ENCODE results near the gene TIPRL.
A peak's percentile ranks its signal among the peaks of the same experiment; 100 is the strongest.
"Not testable (repeated sequence)": the region's sequence is repeated elsewhere in the genome, so short reads cannot be mapped to it uniquely, and the experiment has no call there.

Gene TIPRL

GRCh38 chr1:168178638-168179437 is at the start of gene TIPRL:
Gene TIPRL (plus strand): TSS chr1:168178962. CDS start chr1:168179078, 116 bp downstream.
- peak; percentile 93 for DNase-seq (ENCODE audit: low read depth in 2 of 2)

GRCh38 chr1:168129933-168130332 is 48.8 kb upstream of the TIPRL start:
- DNase-seq (ENCODE audit: low read depth in 2 of 2): no peak

GRCh38 chr1:168134132-168134531 is 44.6 kb upstream of the TIPRL start:
- DNase-seq (ENCODE audit: low read depth in 2 of 2): no peak

GRCh38 chr1:168134642-168135041 is 44.1 kb upstream of the TIPRL start:
- no peak for DNase-seq (ENCODE audit: low read depth in 2 of 2)

GRCh38 chr1:168135116-168135920 is 43.4 kb upstream of the TIPRL start:
- no peak for DNase-seq (ENCODE audit: low read depth in 2 of 2)

- DNase-seq (ENCODE audit: low read depth in 2 of 2): no peak
Measured at GRCh38 chr1:168135921-168136708, 42.6 kb upstream of the TIPRL start.

- no peak for DNase-seq (ENCODE audit: low read depth in 2 of 2)
Measured at GRCh38 chr1:168136709-168137514, 41.9 kb upstream of the TIPRL start, which contains the start of gene GPR161. Gene GPR161 (minus strand): TSS chr1:168136930. CDS start chr1:168104850, 32,080 bp downstream.

GRCh38 chr1:168137515-168137821 is 41.3 kb upstream of the TIPRL start:
- no peak for DNase-seq (ENCODE audit: low read depth in 2 of 2)

- no peak for DNase-seq (ENCODE audit: low read depth in 2 of 2)
Measured at GRCh38 chr1:168138134-168138533, 40.6 kb upstream of the TIPRL start.

GRCh38 chr1:168139070-168139469 is 39.7 kb upstream of the TIPRL start:
- DNase-seq (ENCODE audit: low read depth in 2 of 2): no peak

GRCh38 chr1:168141871-168142385 is 36.8 kb upstream of the TIPRL start:
- no peak for DNase-seq (ENCODE audit: low read depth in 2 of 2)

- DNase-seq (ENCODE audit: low read depth in 2 of 2): peak; percentile 71 to 72
Measured at GRCh38 chr1:168145184-168146159, 33.3 kb upstream of the TIPRL start.

GRCh38 chr1:168146160-168146539 is 32.6 kb upstream of the TIPRL start:
- DNase-seq (ENCODE audit: low read depth in 2 of 2): no peak

GRCh38 chr1:168146626-168147025 is 32.1 kb upstream of the TIPRL start:
- DNase-seq (ENCODE audit: low read depth in 2 of 2): no peak

GRCh38 chr1:168148916-168149315 is 29.8 kb upstream of the TIPRL start:
- no peak for DNase-seq (ENCODE audit: low read depth in 2 of 2)

- no peak for DNase-seq (ENCODE audit: low read depth in 2 of 2)
Measured at GRCh38 chr1:168150283-168150682, 28.5 kb upstream of the TIPRL start.

- DNase-seq (ENCODE audit: low read depth in 2 of 2): no peak
Measured at GRCh38 chr1:168151935-168152334, 26.8 kb upstream of the TIPRL start.

- not testable (repeated sequence) for DNase-seq (ENCODE audit: low read depth in 2 of 2)
Measured at GRCh38 chr1:168154707-168155106, 24.1 kb upstream of the TIPRL start.

- DNase-seq (ENCODE audit: low read depth in 2 of 2): no peak
Measured at GRCh38 chr1:168155910-168156309, 22.9 kb upstream of the TIPRL start.

- DNase-seq (ENCODE audit: low read depth in 2 of 2): no peak
Measured at GRCh38 chr1:168157638-168158037, 21.1 kb upstream of the TIPRL start.
